GM21390 (cell line): ENCODE measurements around the gene JAK1.
A peak's percentile ranks its signal among the peaks of the same experiment; 100 is the strongest.
"Not testable (repeated sequence)": the region's sequence is repeated elsewhere in the genome, so short reads cannot be mapped to it uniquely, and the experiment has no call there.

ENCODE experiments used
- ATAC-seq: cut with Tn5 transposase; IDR thresholded peaks from one replicate; pipeline ENCODE4 v1.9.1; 2021; ENCODE audit not compliant: unreplicated experiment

JAK1 gene

GRCh38 chr1:64923294-64923718, 43.0 kb downstream of the JAK1 start:
- no peak for ATAC-seq

GRCh38 chr1:64922336-64922735, 44.0 kb downstream of the JAK1 start:
- ATAC-seq = no peak

- ATAC-seq = no peak
Observed at GRCh38 chr1:64921771-64922170, 44.6 kb downstream of the JAK1 start.

- ATAC-seq = no peak
Observed at GRCh38 chr1:64920941-64921589, 45.3 kb downstream of the JAK1 start.

GRCh38 chr1:64919120-64919519, 47.2 kb downstream of the JAK1 start:
- ATAC-seq = not testable (repeated sequence)

GRCh38 chr1:64917907-64918306, 48.4 kb downstream of the JAK1 start:
- no peak for ATAC-seq

- ATAC-seq = no peak
Observed at GRCh38 chr1:64917328-64917861, 49.0 kb downstream of the JAK1 start.

GRCh38 chr1:64915381-64916274, 50.7 kb downstream of the JAK1 start:
- ATAC-seq = no peak

GRCh38 chr1:64913361-64914015, 52.9 kb downstream of the JAK1 start:
- no peak for ATAC-seq

- no peak for ATAC-seq
Observed at GRCh38 chr1:64912191-64912590, 54.2 kb downstream of the JAK1 start.

- ATAC-seq = no peak
Observed at GRCh38 chr1:64911326-64911725, 55.0 kb downstream of the JAK1 start.

- no peak for ATAC-seq
Observed at GRCh38 chr1:64909031-64909430, 57.3 kb downstream of the JAK1 start.

- no peak for ATAC-seq
Observed at GRCh38 chr1:64908575-64908974, 57.8 kb downstream of the JAK1 start.

GRCh38 chr1:64906447-64906846, 59.9 kb downstream of the JAK1 start:
- no peak for ATAC-seq

- no peak for ATAC-seq
Observed at GRCh38 chr1:64903593-64903992, 62.8 kb downstream of the JAK1 start.

GRCh38 chr1:64901663-64902062, 64.7 kb downstream of the JAK1 start:
- ATAC-seq = no peak

- no peak for ATAC-seq
Observed at GRCh38 chr1:64900916-64901315, 65.4 kb downstream of the JAK1 start.

GRCh38 chr1:64898107-64898861, 68.1 kb downstream of the JAK1 start:
- ATAC-seq = peak; percentile 63

GRCh38 chr1:64896551-64896950, 69.8 kb downstream of the JAK1 start:
- ATAC-seq = no peak

GRCh38 chr1:64895500-64895899, 70.8 kb downstream of the JAK1 start:
- ATAC-seq = peak; percentile 73
